ENCODE measurements around the gene GUCY2C.

GUCY2C gene

GRCh38 chr12:14663002-14663401 is 33.4 kb downstream of the GUCY2C start:
- Histone ChIP-seq H3K4me1 (ENCODE audit: insufficient read depth, low read length, poor library complexity, severe bottlenecking) (peaks cover 7% of the 10 kb centered on the region), H3K4me3 (ENCODE audit: low read length, poor library complexity, severe bottlenecking) (no peak overlapping the region), H2AFZ (ENCODE audit: low read length) (no peak overlapping the region), H3K9ac (ENCODE audit: low read depth, low read length, poor library complexity, severe bottlenecking) (no peak overlapping the region), H3K36me3 (ENCODE audit: insufficient read depth, low read length) (no peaks in the 10 kb centered on the region), H3F3A (ENCODE audit: low read depth) (no peaks in the 10 kb centered on the region), H4K20me1 (ENCODE audit: insufficient read depth, low read length, poor library complexity, severe bottlenecking) (no peaks in the 10 kb centered on the region), H3K4me2 (ENCODE audit: low read depth, low read length, poor library complexity, severe bottlenecking) (no peak overlapping the region), H3K9me3 (ENCODE audit: insufficient read depth, low read depth, low read length) (no peaks in the 10 kb centered on the region), H3K9me2 (replicated peaks; ENCODE audit: low read depth, low read length) (no peaks in the 10 kb centered on the region), H3K27me3 (ENCODE audit: insufficient read depth, low read length, poor library complexity, severe bottlenecking) (no peaks in the 10 kb centered on the region), H3K79me2 (ENCODE audit: insufficient read depth, low read length) (no peaks in the 10 kb centered on the region)
- TF ChIP-seq EZH2phosphoT487 (IDR thresholded peaks at IDR 0.05; ENCODE audit: borderline replicate concordance), result no peak
- TF ChIP-seq CTCF (conservative IDR thresholded peaks at IDR 0.05; ENCODE audit: low read length), result no peak

- Histone ChIP-seq H4K20me1 (ENCODE audit: insufficient read depth, low read length, poor library complexity, severe bottlenecking) (no peaks in the 10 kb centered on the region), H3K9ac (ENCODE audit: low read depth, low read length, poor library complexity, severe bottlenecking) (no peak overlapping the region), H3K27me3 (ENCODE audit: insufficient read depth, low read length, poor library complexity, severe bottlenecking) (no peaks in the 10 kb centered on the region), H3K36me3 (ENCODE audit: insufficient read depth, low read length) (no peaks in the 10 kb centered on the region), H3K9me3 (ENCODE audit: insufficient read depth, low read depth, low read length) (no peaks in the 10 kb centered on the region), H3K4me2 (ENCODE audit: low read depth, low read length, poor library complexity, severe bottlenecking) (no peak overlapping the region), H2AFZ (ENCODE audit: low read length) (no peak overlapping the region), H3K4me3 (ENCODE audit: low read length, poor library complexity, severe bottlenecking) (no peak overlapping the region), H3F3A (ENCODE audit: low read depth) (no peaks in the 10 kb centered on the region), H3K4me1 (ENCODE audit: insufficient read depth, low read length, poor library complexity, severe bottlenecking) (no peaks in the 10 kb centered on the region), H3K9me2 (replicated peaks; ENCODE audit: low read depth, low read length) (no peaks in the 10 kb centered on the region), H3K79me2 (ENCODE audit: insufficient read depth, low read length) (no peaks in the 10 kb centered on the region)
- TF ChIP-seq EZH2phosphoT487 (IDR thresholded peaks at IDR 0.05; ENCODE audit: borderline replicate concordance) (no peak), CTCF (conservative IDR thresholded peaks at IDR 0.05; ENCODE audit: low read length) (no peak)
Measured at GRCh38 chr12:14656846-14657245, 39.6 kb downstream of the GUCY2C start.

GRCh38 chr12:14655284-14655683 is 41.1 kb downstream of the GUCY2C start:
- no peaks in the 10 kb centered on the region for H3K36me3 ChIP-seq (ENCODE audit: insufficient read depth, low read length)
- H3K27me3 ChIP-seq (ENCODE audit: insufficient read depth, low read length, poor library complexity, severe bottlenecking), result no peaks in the 10 kb centered on the region
- no peaks in the 10 kb centered on the region for H4K20me1 ChIP-seq (ENCODE audit: insufficient read depth, low read length, poor library complexity, severe bottlenecking)
- H3F3A ChIP-seq (ENCODE audit: low read depth), result no peaks in the 10 kb centered on the region
- no peaks in the 10 kb centered on the region for H3K9me2 ChIP-seq (replicated peaks; ENCODE audit: low read depth, low read length)
- no peak overlapping the region for H2AFZ ChIP-seq (ENCODE audit: low read length)
- no peaks in the 10 kb centered on the region for H3K9me3 ChIP-seq (ENCODE audit: insufficient read depth, low read depth, low read length)
- no peak overlapping the region for H3K4me3 ChIP-seq (ENCODE audit: low read length, poor library complexity, severe bottlenecking)
- H3K79me2 ChIP-seq (ENCODE audit: insufficient read depth, low read length), result no peaks in the 10 kb centered on the region
- TF ChIP-seq CTCF (conservative IDR thresholded peaks at IDR 0.05; ENCODE audit: low read length), result peak; percentile 31
- TF ChIP-seq EZH2phosphoT487 (IDR thresholded peaks at IDR 0.05; ENCODE audit: borderline replicate concordance), result no peak
- no peaks in the 10 kb centered on the region for H3K4me1 ChIP-seq (ENCODE audit: insufficient read depth, low read length, poor library complexity, severe bottlenecking)
- no peak overlapping the region for H3K4me2 ChIP-seq (ENCODE audit: low read depth, low read length, poor library complexity, severe bottlenecking)
- H3K9ac ChIP-seq (ENCODE audit: low read depth, low read length, poor library complexity, severe bottlenecking), result no peak overlapping the region
